ENCODE measurements around the gene CCDC201.

CCDC201 gene

GRCh38 chr7:45888993-45889366, 16.1 kb upstream of the CCDC201 start:
- H3K4me1 Mint-ChIP-seq (ENCODE audit: low read depth) = no peaks in the 10 kb centered on the region
- H3K9me3 Mint-ChIP-seq = no peaks in the 10 kb centered on the region
- no peak overlapping the region for H3K4me3 Mint-ChIP-seq
- H3K36me3 Mint-ChIP-seq (ENCODE audit: low read depth) = no peaks in the 10 kb centered on the region
- peaks cover 43% of the 10 kb centered on the region for H3K27me3 Mint-ChIP-seq (ENCODE audit: low read depth)
- H3K27ac Mint-ChIP-seq = no peak overlapping the region

- no peaks in the 10 kb centered on the region for H3K36me3 Mint-ChIP-seq (ENCODE audit: low read depth)
- H3K9me3 Mint-ChIP-seq = no peaks in the 10 kb centered on the region
- no peaks in the 10 kb centered on the region for H3K4me1 Mint-ChIP-seq (ENCODE audit: low read depth)
- no peak within 1 kb of the TSS for H3K27ac Mint-ChIP-seq
- peaks cover 43% of the 10 kb centered on the region for H3K27me3 Mint-ChIP-seq (ENCODE audit: low read depth)
- H3K4me3 Mint-ChIP-seq = no peak within 1 kb of the TSS
Observed at GRCh38 chr7:45888185-45888992, 15.5 kb upstream of the CCDC201 start, which contains the start of gene IGFBP1. TSS of gene IGFBP1 (plus strand) at chr7:45888488. CDS start at chr7:45888653, 165 bp downstream.

- Mint-ChIP-seq H3K36me3 (ENCODE audit: low read depth) (no peaks in the 10 kb centered on the region), H3K4me3 (no peak overlapping the region), H3K27me3 (ENCODE audit: low read depth) (peaks cover 43% of the 10 kb centered on the region), H3K9me3 (no peaks in the 10 kb centered on the region), H3K4me1 (ENCODE audit: low read depth) (no peaks in the 10 kb centered on the region), H3K27ac (no peak overlapping the region)
Observed at GRCh38 chr7:45886931-45887667, 14.2 kb upstream of the CCDC201 start.

GRCh38 chr7:45885264-45885882, 12.5 kb upstream of the CCDC201 start:
- no peaks in the 10 kb centered on the region for H3K36me3 Mint-ChIP-seq (ENCODE audit: low read depth)
- H3K4me3 Mint-ChIP-seq = no peak overlapping the region
- H3K4me1 Mint-ChIP-seq (ENCODE audit: low read depth) = no peaks in the 10 kb centered on the region
- H3K27me3 Mint-ChIP-seq (ENCODE audit: low read depth) = peaks cover 32% of the 10 kb centered on the region
- no peak overlapping the region for H3K27ac Mint-ChIP-seq
- no peaks in the 10 kb centered on the region for H3K9me3 Mint-ChIP-seq

GRCh38 chr7:45884136-45884535, 11.3 kb upstream of the CCDC201 start:
- no peak overlapping the region for H3K4me3 Mint-ChIP-seq
- H3K27ac Mint-ChIP-seq = no peak overlapping the region
- H3K36me3 Mint-ChIP-seq (ENCODE audit: low read depth) = no peaks in the 10 kb centered on the region
- no peaks in the 10 kb centered on the region for H3K9me3 Mint-ChIP-seq
- H3K27me3 Mint-ChIP-seq (ENCODE audit: low read depth) = peaks cover 20% of the 10 kb centered on the region
- no peaks in the 10 kb centered on the region for H3K4me1 Mint-ChIP-seq (ENCODE audit: low read depth)

- Mint-ChIP-seq H3K36me3 (ENCODE audit: low read depth) (no peaks in the 10 kb centered on the region), H3K27me3 (ENCODE audit: low read depth) (peaks cover 7% of the 10 kb centered on the region), H3K27ac (no peak overlapping the region), H3K4me1 (ENCODE audit: low read depth) (no peaks in the 10 kb centered on the region), H3K9me3 (no peaks in the 10 kb centered on the region), H3K4me3 (no peak overlapping the region)
Observed at GRCh38 chr7:45882465-45882810, 9.6 kb upstream of the CCDC201 start.

GRCh38 chr7:45881759-45882464, 9.0 kb upstream of the CCDC201 start:
- Mint-ChIP-seq H3K9me3 (no peaks in the 10 kb centered on the region), H3K4me3 (no peak overlapping the region), H3K27me3 (ENCODE audit: low read depth) (peaks cover 3% of the 10 kb centered on the region), H3K4me1 (ENCODE audit: low read depth) (no peaks in the 10 kb centered on the region), H3K36me3 (ENCODE audit: low read depth) (no peaks in the 10 kb centered on the region), H3K27ac (no peak overlapping the region)

GRCh38 chr7:45881280-45881758, 8.4 kb upstream of the CCDC201 start:
- no peaks in the 10 kb centered on the region for H3K4me1 Mint-ChIP-seq (ENCODE audit: low read depth)

GRCh38 chr7:45880433-45880860, 7.6 kb upstream of the CCDC201 start:
- Mint-ChIP-seq H3K4me1 (ENCODE audit: low read depth) (no peaks in the 10 kb centered on the region), H3K36me3 (ENCODE audit: low read depth) (no peaks in the 10 kb centered on the region), H3K27me3 (ENCODE audit: low read depth) (no peaks in the 10 kb centered on the region), H3K4me3 (no peak overlapping the region), H3K9me3 (no peaks in the 10 kb centered on the region), H3K27ac (no peak overlapping the region)

More at GRCh38 chr7:45881280-45881758, 8.4 kb upstream of the CCDC201 start:
- Mint-ChIP-seq H3K4me3 (no peak overlapping the region), H3K36me3 (ENCODE audit: low read depth) (no peaks in the 10 kb centered on the region), H3K9me3 (no peaks in the 10 kb centered on the region), H3K27me3 (ENCODE audit: low read depth) (no peaks in the 10 kb centered on the region), H3K27ac (no peak overlapping the region)

- Mint-ChIP-seq H3K27ac (no peak overlapping the region), H3K4me3 (no peak overlapping the region), H3K27me3 (ENCODE audit: low read depth) (no peaks in the 10 kb centered on the region), H3K36me3 (ENCODE audit: low read depth) (no peaks in the 10 kb centered on the region), H3K9me3 (no peaks in the 10 kb centered on the region), H3K4me1 (ENCODE audit: low read depth) (no peaks in the 10 kb centered on the region)
Observed at GRCh38 chr7:45878457-45879144, 5.7 kb upstream of the CCDC201 start.

- no peak overlapping the region for H3K4me3 Mint-ChIP-seq
- no peak overlapping the region for H3K27ac Mint-ChIP-seq
- H3K27me3 Mint-ChIP-seq (ENCODE audit: low read depth) = no peaks in the 10 kb centered on the region
- H3K36me3 Mint-ChIP-seq (ENCODE audit: low read depth) = no peaks in the 10 kb centered on the region
- H3K9me3 Mint-ChIP-seq = no peaks in the 10 kb centered on the region
- H3K4me1 Mint-ChIP-seq (ENCODE audit: low read depth) = no peaks in the 10 kb centered on the region
Observed at GRCh38 chr7:45876519-45876918, 3.6 kb upstream of the CCDC201 start.

GRCh38 chr7:45874408-45875131, 1.7 kb upstream of the CCDC201 start:
- Mint-ChIP-seq H3K27me3 (ENCODE audit: low read depth) (no peaks in the 10 kb centered on the region), H3K27ac (no peak overlapping the region), H3K4me3 (no peak overlapping the region), H3K36me3 (ENCODE audit: low read depth) (no peaks in the 10 kb centered on the region), H3K9me3 (no peaks in the 10 kb centered on the region), H3K4me1 (ENCODE audit: low read depth) (no peaks in the 10 kb centered on the region)

- H3K27me3 Mint-ChIP-seq (ENCODE audit: low read depth) = peaks cover 3% of the 10 kb centered on the region
- no peak overlapping the region for H3K4me3 Mint-ChIP-seq
- no peaks in the 10 kb centered on the region for H3K36me3 Mint-ChIP-seq (ENCODE audit: low read depth)
Observed at GRCh38 chr7:45873355-45873754, 473 bp upstream of the CCDC201 start.

More at GRCh38 chr7:45873355-45873754, 473 bp upstream of the CCDC201 start:
- Mint-ChIP-seq H3K9me3 (no peaks in the 10 kb centered on the region), H3K4me1 (ENCODE audit: low read depth) (no peaks in the 10 kb centered on the region), H3K27ac (no peak overlapping the region)

Data from T-helper 1 cell treated with Interleukin-12 subunit alpha and Interleukin-12 subunit beta and Interleukin-4 antibody, amounts not matched to agents 30 μg/mL and 1 μg/mL, for 36 hours (primary cell).